Activated B cell treated with CpG ODN at 0.5 μM for 24 hours (primary cell): ENCODE results near the gene GP1BB. TPM values are rescaled to one million over a fixed set of nuclear protein-coding genes. Genes with fewer than 3 reads are reported as not detected.

Experiments
- ATAC-seq: fragments of 200-7000 bp; cut with Tn5 transposase; one replicate; pipeline ENCODE4 v1.10.0; 2021; ENCODE audit warnings: low read depth, mild to moderate bottlenecking, moderate library complexity
- CTCF ChIA-PET: fragments of 350-600 bp; sonication (Branson Sonifier 250); formaldehyde crosslinking; loops from one replicate; lab custom pipeline; 2021; ENCODE audit warnings: antibody characterized with exemption; lab: Charles Lee
- POLR2A ChIA-PET: fragments of 350-600 bp; sonication (Branson Sonifier 250); formaldehyde crosslinking; loops from one replicate; lab custom pipeline; 2021; ENCODE audit warnings: antibody characterized with exemption; lab: Charles Lee
- DNase-seq: peaks from one replicate; pipeline ENCODE4 v3.0.0; 2022
- H3K27ac Mint-ChIP-seq: one replicate; pipeline ENCODE4 v1.8.0; 2020; ENCODE audit warnings: mixed read lengths
- H3K27me3 Mint-ChIP-seq: one replicate; pipeline ENCODE4 v1.8.0; 2021; ENCODE audit warnings: mixed read lengths
- H3K36me3 Mint-ChIP-seq: one replicate; pipeline ENCODE4 v1.8.0; 2021; ENCODE audit warnings: low read depth, mixed read lengths
- H3K4me1 Mint-ChIP-seq: one replicate; pipeline ENCODE4 v1.8.0; 2021; ENCODE audit warnings: mixed read lengths
- H3K4me3 Mint-ChIP-seq: one replicate; pipeline ENCODE4 v1.8.0; 2020; ENCODE audit warnings: mild to moderate bottlenecking, mixed read lengths
- H3K9me3 Mint-ChIP-seq: one replicate; pipeline ENCODE4 v1.8.0; 2020; ENCODE audit warnings: mixed read lengths
- intact Hi-C: fragments of 100-400 bp; cut with micrococcal nuclease; formaldehyde crosslinking; loops from one replicate; pipeline ENCODE4 v1.15.1; 2024
- total RNA-seq: library from RNA; stranded (reverse); gene quantifications from 2 replicates; pipeline ENCODE4 v1.2.3, GENCODE V29; 2022
- TF ChIP-seq, protein P1 (sequence below): fragments of 200-600 bp; IDR thresholded peaks from one replicate; pipeline ENCODE4 v1.8.0; 2022; ENCODE audit warnings: antibody characterized with exemption, mild to moderate bottlenecking

Gene GP1BB
- total RNA-seq, 1 donor from 2014 or later, result not detected

DNA sequence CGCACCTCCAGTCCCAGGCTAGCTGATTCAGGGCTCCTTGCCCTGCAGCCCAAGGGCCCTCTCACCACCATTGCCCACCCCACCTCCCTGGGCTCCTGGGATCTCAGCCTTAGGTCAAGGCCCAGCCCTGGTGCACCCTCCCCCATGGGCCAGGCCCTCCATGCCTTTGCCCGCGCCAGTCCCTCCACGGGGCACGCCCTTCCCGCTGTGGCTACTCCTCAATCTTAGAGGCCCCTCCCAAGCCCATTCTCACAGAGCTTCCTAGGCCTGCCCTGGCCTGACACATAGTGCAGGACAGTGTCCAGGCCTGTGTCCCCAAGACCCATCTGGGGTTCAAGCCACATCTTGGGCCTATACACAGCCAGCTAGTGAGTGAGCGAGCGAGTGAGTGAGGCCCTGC lies 6.9 kb downstream of the GP1BB start:
- Mint-ChIP-seq H3K36me3 (no peaks in the 10 kb centered on the region), H3K4me1 (peaks cover 3% of the 10 kb centered on the region), H3K9me3 (no peaks in the 10 kb centered on the region), H3K27me3 (peaks cover 6% of the 10 kb centered on the region), H3K4me3 (no peak overlapping the region), H3K27ac (no peak overlapping the region)
- peak; percentile 6 for ATAC-seq
- no peak for DNase-seq
- TF ChIP-seq, protein P1, sequence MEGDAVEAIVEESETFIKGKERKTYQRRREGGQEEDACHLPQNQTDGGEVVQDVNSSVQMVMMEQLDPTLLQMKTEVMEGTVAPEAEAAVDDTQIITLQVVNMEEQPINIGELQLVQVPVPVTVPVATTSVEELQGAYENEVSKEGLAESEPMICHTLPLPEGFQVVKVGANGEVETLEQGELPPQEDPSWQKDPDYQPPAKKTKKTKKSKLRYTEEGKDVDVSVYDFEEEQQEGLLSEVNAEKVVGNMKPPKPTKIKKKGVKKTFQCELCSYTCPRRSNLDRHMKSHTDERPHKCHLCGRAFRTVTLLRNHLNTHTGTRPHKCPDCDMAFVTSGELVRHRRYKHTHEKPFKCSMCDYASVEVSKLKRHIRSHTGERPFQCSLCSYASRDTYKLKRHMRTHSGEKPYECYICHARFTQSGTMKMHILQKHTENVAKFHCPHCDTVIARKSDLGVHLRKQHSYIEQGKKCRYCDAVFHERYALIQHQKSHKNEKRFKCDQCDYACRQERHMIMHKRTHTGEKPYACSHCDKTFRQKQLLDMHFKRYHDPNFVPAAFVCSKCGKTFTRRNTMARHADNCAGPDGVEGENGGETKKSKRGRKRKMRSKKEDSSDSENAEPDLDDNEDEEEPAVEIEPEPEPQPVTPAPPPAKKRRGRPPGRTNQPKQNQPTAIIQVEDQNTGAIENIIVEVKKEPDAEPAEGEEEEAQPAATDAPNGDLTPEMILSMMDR, result no peak
- POLR2A ChIA-PET, result interaction anchor here (0.8 to 1.3 kb wide), 2 partner anchors 26 to 180 kb away, joined by 3 to 8 read pairs; no protein-coding TSS in a partner anchor
- CTCF ChIA-PET, result interaction anchor here (0.6 to 6.3 kb wide), 27 partner anchors 11 to 780 kb away, joined by 3 to 144 read pairs (median 3); partner anchors contain the start of genes COMT and TXNRD2
- intact Hi-C loops, result loop anchor here (1.0 to 2.0 kb wide), 3 partner anchors 180 to 283 kb away; no protein-coding TSS in a partner anchor

DNA sequence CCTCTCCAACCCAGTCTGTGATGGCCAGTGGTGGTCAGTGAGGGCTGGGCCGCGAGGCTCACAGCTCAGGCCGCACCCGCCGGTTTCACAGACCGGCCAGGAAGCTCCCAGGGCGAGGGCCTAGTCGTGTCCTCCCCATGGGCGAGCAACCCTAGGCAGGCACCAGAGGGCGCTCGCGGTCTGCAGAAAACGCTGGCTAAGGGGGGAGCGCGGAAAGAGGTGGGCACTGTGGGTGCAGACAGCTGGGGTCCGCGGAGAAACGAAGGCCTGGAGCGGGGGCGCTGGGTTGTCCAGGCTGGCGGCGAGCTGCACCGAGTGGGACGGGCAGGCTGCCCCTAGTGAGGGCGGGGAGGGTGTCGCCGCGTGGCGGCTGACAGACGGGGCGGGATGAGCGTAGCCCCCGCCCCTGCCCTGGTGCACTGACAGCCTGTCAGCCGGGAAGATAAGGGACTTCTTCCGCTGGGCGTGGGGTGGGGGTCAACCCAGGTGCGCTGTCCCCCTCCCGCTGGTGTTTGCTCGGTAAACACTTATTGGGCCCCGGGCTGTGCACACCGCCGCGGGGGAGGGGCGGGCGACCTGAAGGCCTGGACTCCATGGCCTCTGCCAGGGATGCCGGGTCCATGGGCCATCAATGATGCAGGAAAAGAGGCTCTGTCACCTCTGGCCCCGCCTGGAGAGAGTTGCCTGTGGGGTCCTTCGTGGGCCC lies 7.5 kb downstream of the GP1BB start:
- Mint-ChIP-seq H3K4me1 (peaks cover 3% of the 10 kb centered on the region), H3K27me3 (peaks cover 2% of the 10 kb centered on the region), H3K27ac (no peak overlapping the region), H3K36me3 (no peaks in the 10 kb centered on the region), H3K4me3 (peak overlapping the region; percentile 74), H3K9me3 (no peaks in the 10 kb centered on the region)
- DNase-seq, result peak; percentile 88
- POLR2A ChIA-PET, result interaction anchor here (0.8 to 1.3 kb wide), 2 partner anchors 26 to 179 kb away, joined by 3 to 8 read pairs; no protein-coding TSS in a partner anchor
- intact Hi-C loops, result loop anchor here (1.0 to 2.0 kb wide), 3 partner anchors 179 to 282 kb away; no protein-coding TSS in a partner anchor
- peak; percentile 94 for ATAC-seq
- TF ChIP-seq, protein P1, result peak; percentile 71
- CTCF ChIA-PET, result interaction anchor here (0.6 to 6.3 kb wide), 27 partner anchors 10 to 781 kb away, joined by 3 to 144 read pairs (median 4); partner anchors contain the start of genes COMT and TXNRD2

DNA sequence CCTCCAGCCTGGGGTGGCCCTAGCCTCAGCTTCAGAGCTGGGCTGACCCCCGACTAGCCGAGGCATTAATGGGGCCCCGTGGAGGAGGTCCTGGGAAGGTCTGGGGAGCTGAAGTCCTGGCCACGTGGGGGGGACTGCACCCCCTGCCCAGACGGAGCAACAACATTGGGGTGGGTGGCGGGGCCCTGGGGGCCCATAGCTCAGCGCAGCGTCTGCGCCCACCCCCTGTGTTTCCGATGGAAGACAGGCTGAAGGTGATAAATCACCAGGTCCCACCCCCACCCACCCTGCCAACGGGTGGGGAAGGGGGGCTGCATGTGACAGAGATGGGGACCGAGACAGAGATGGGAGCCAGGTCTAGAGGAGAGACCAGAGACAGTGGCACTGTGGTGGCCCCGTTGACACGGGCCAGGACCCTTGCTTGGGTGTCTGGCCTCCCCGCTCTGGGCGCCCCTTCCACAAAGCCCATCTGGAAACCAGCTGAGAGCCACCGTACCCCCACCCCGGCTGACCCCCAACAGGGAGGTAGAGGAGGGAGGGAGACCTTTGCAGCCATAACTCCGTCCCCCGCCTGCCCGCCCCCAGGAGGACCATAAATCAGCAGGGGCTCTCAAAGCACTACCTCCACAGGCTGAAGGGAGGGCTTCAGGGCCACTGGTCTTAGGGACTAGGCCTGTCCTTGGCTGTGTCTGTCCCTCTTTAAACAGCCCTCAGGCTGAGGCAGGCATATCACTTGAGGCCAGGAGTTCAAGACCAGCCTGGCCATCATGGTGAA lies 8.2 kb downstream of the GP1BB start:
- Mint-ChIP-seq H3K4me1 (peaks cover 3% of the 10 kb centered on the region), H3K36me3 (no peaks in the 10 kb centered on the region), H3K27ac (no peak overlapping the region), H3K27me3 (peaks cover 2% of the 10 kb centered on the region), H3K4me3 (no peak overlapping the region), H3K9me3 (no peaks in the 10 kb centered on the region)
- intact Hi-C loops, result loop anchor here (2.0 kb wide), 1 partner anchor 281 kb away; no protein-coding TSS in a partner anchor
- TF ChIP-seq, protein P1, result no peak
- no peak for ATAC-seq
- no peak for DNase-seq
- ChIA-PET POLR2A (interaction anchor here (0.8 to 1.3 kb wide), 2 partner anchors 25 to 179 kb away, joined by 3 to 8 read pairs; no protein-coding TSS in a partner anchor), CTCF (interaction anchor here (1.1 to 6.3 kb wide), 12 partner anchors 9 to 284 kb away, joined by 3 to 144 read pairs (median 6); no protein-coding TSS in a partner anchor)

DNA sequence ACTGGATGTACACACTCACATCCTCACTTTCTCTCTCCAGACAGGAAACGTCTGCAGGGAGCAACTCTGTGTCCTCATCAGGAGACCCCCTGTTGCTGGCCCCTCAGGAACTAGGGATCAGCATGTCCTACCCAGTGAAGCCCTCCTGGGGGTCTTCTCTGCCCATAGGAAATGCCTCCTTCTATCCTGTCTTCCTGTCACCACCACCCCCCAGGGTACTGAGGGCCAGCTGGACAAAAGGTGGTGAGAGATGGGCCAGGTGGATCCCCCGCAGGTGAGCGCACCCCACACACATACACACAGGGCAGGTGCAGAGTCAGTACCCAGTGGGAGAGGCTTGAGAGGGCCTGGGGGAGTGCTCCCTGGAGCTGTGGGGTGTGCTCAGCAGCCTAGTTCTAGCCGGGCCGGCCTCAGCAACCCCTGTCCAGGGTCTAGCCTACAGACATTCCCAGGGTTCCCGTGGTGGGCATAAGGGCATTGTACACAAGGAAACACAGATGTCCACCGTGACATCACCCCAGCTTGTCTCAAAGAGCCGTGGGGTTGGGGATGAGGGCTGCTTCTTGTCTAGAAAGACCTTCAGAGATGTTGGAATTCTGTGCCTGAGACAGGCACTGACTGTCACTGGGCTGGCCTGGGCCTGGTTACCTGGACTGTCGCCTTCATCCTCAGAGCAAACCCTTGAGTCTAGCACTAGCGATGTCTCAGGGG lies 9.2 kb downstream of the GP1BB start:
- POLR2A ChIA-PET, result interaction anchor here (0.5 to 0.6 kb wide), 2 partner anchors 10 to 315 kb away, joined by 4 to 8 read pairs; no protein-coding TSS in a partner anchor
- ATAC-seq (no peak), DNase-seq (no peak)
- TF ChIP-seq, protein P1, result no peak
- H3K27ac Mint-ChIP-seq, result no peak overlapping the region
- no peaks in the 10 kb centered on the region for H3K36me3 Mint-ChIP-seq
- H3K9me3 Mint-ChIP-seq, result no peaks in the 10 kb centered on the region
- H3K27me3 Mint-ChIP-seq, result peaks cover 2% of the 10 kb centered on the region
- intact Hi-C loops, result no loop called here
- no peak overlapping the region for H3K4me3 Mint-ChIP-seq
- CTCF ChIA-PET, result interaction anchor here (6.3 kb wide), 1 partner anchor 179 kb away, joined by 144 read pairs; no protein-coding TSS in a partner anchor
- peaks cover 3% of the 10 kb centered on the region for H3K4me1 Mint-ChIP-seq
